ENCODE results near the gene IRAK2. TPM values are rescaled to one million over a fixed set of nuclear protein-coding genes. Genes with fewer than 3 reads are reported as not detected.

IRAK2 gene
- total RNA-seq, 1 experiment from 2014 or later = 0.34 TPM

GRCh38 chr3:10242182-10243065, 77.7 kb downstream of the IRAK2 start:
- BruUV-seq (replicated peaks) = no TSS peak
- Histone ChIP-seq H3K9me3 (ENCODE audit: low read depth, low read length, poor library complexity, severe bottlenecking) (peaks cover 15% of the 10 kb centered on the region), H3K27me3 (replicated peaks; ENCODE audit: insufficient read depth, low read depth, low read length, poor library complexity) (no peaks in the 10 kb centered on the region), H3K36me3 (ENCODE audit: insufficient read depth, low read length, poor library complexity, severe bottlenecking) (no peaks in the 10 kb centered on the region), H3K4me1 (ENCODE audit: insufficient read depth, low read length, poor library complexity, severe bottlenecking) (no peaks in the 10 kb centered on the region), H3K4me3 (ENCODE audit: low read depth, low read length, poor library complexity, severe bottlenecking) (no peak overlapping the region), H3K27ac (ENCODE audit: low read depth, low read length, poor library complexity, severe bottlenecking) (no peak overlapping the region)
- ChIA-PET POLR2A (ENCODE audit: low non-redundant PET) (no interaction called here), CTCF (no interaction called here)
- DNase-seq (ENCODE audit: low spot score) = no peak
- TF ChIP-seq EZH2 (IDR thresholded peaks at IDR 0.05; ENCODE audit: borderline replicate concordance, low read depth, low read length, poor library complexity, severe bottlenecking) = no peak
- no peak for TF ChIP-seq CTCF (conservative IDR thresholded peaks at IDR 0.05; ENCODE audit: low read depth, low read length)
- intact Hi-C loops (cut with micrococcal nuclease; ENCODE audit: unreplicated experiment) = no loop called here

GRCh38 chr3:10244009-10244408, 79.3 kb downstream of the IRAK2 start:
- intact Hi-C loops (cut with micrococcal nuclease; ENCODE audit: unreplicated experiment) = loop anchor here (2.0 kb wide), 1 partner anchor 35 kb away; no protein-coding TSS in a partner anchor
- Histone ChIP-seq H3K4me1 (ENCODE audit: insufficient read depth, low read length, poor library complexity, severe bottlenecking) (peaks cover 5% of the 10 kb centered on the region), H3K36me3 (ENCODE audit: insufficient read depth, low read length, poor library complexity, severe bottlenecking) (no peaks in the 10 kb centered on the region), H3K27me3 (replicated peaks; ENCODE audit: insufficient read depth, low read depth, low read length, poor library complexity) (no peaks in the 10 kb centered on the region), H3K4me3 (ENCODE audit: low read depth, low read length, poor library complexity, severe bottlenecking) (no peak overlapping the region), H3K27ac (ENCODE audit: low read depth, low read length, poor library complexity, severe bottlenecking) (no peak overlapping the region), H3K9me3 (ENCODE audit: low read depth, low read length, poor library complexity, severe bottlenecking) (peaks cover 15% of the 10 kb centered on the region)
- BruUV-seq (replicated peaks) = no TSS peak
- POLR2A ChIA-PET (ENCODE audit: low non-redundant PET) = no interaction called here
- no peak for TF ChIP-seq CTCF (conservative IDR thresholded peaks at IDR 0.05; ENCODE audit: low read depth, low read length)
- no peak for TF ChIP-seq EZH2 (IDR thresholded peaks at IDR 0.05; ENCODE audit: borderline replicate concordance, low read depth, low read length, poor library complexity, severe bottlenecking)
- DNase-seq (ENCODE audit: low spot score) = no peak
- CTCF ChIA-PET = no interaction called here

GRCh38 chr3:10245081-10245712, 80.5 kb downstream of the IRAK2 start:
- TF ChIP-seq CTCF (conservative IDR thresholded peaks at IDR 0.05; ENCODE audit: low read depth, low read length) = no peak
- Histone ChIP-seq H3K4me3 (ENCODE audit: low read depth, low read length, poor library complexity, severe bottlenecking) (no peak overlapping the region), H3K27ac (ENCODE audit: low read depth, low read length, poor library complexity, severe bottlenecking) (no peak overlapping the region), H3K36me3 (ENCODE audit: insufficient read depth, low read length, poor library complexity, severe bottlenecking) (no peaks in the 10 kb centered on the region), H3K27me3 (replicated peaks; ENCODE audit: insufficient read depth, low read depth, low read length, poor library complexity) (no peaks in the 10 kb centered on the region), H3K9me3 (ENCODE audit: low read depth, low read length, poor library complexity, severe bottlenecking) (peaks cover 15% of the 10 kb centered on the region), H3K4me1 (ENCODE audit: insufficient read depth, low read length, poor library complexity, severe bottlenecking) (peaks cover 7% of the 10 kb centered on the region)
- DNase-seq (ENCODE audit: low spot score) = no peak
- ChIA-PET POLR2A (ENCODE audit: low non-redundant PET) (no interaction called here), CTCF (no interaction called here)
- no TSS peak for BruUV-seq (replicated peaks)
- intact Hi-C loops (cut with micrococcal nuclease; ENCODE audit: unreplicated experiment) = loop anchor here (2.0 kb wide), 1 partner anchor 36 kb away; no protein-coding TSS in a partner anchor
